GM20000 (cell line): ENCODE data around the gene CYFIP1.

ENCODE experiments used
- DNase-seq: peaks from one replicate; pipeline ENCODE4 v3.0.0; 2012; ENCODE audit warnings: low spot score
- CTCF ChIP-seq: IDR thresholded peaks from 2 replicates; pipeline ENCODE4 v1.5.1; 2012; ENCODE audit warnings: mild to moderate bottlenecking, control low read depth; ENCODE audit errors: extremely low read depth, missing control alignments

The CYFIP1 gene

GRCh38 chr15:22878103-22878502 lies 102.1 kb downstream of the CYFIP1 start:
- no peak for TF ChIP-seq CTCF
- DNase-seq: no peak

GRCh38 chr15:22877607-22878006 lies 102.6 kb downstream of the CYFIP1 start:
- TF ChIP-seq CTCF: no peak
- no peak for DNase-seq

GRCh38 chr15:22877117-22877516 lies 103.1 kb downstream of the CYFIP1 start:
- DNase-seq: no peak
- no peak for TF ChIP-seq CTCF

GRCh38 chr15:22874966-22875365 lies 105.2 kb downstream of the CYFIP1 start:
- DNase-seq: no peak
- no peak for TF ChIP-seq CTCF

GRCh38 chr15:22874256-22874655 lies 105.9 kb downstream of the CYFIP1 start:
- DNase-seq: no peak
- no peak for TF ChIP-seq CTCF

- TF ChIP-seq CTCF: no peak
- DNase-seq: no peak
Measured at GRCh38 chr15:22873841-22874240, 106.3 kb downstream of the CYFIP1 start.

- DNase-seq: no peak
- TF ChIP-seq CTCF: no peak
Measured at GRCh38 chr15:22872936-22873701, 107.0 kb downstream of the CYFIP1 start.
